Hematopoietic multipotent progenitor cell treated with erythropoietin and hydrocortisone succinate and interleukin-3 and kit ligand, for 17 days (in vitro differentiated cells): ENCODE measurements around the gene TMEM237.
"Not testable (repeated sequence)": the region's sequence is repeated elsewhere in the genome, so short reads cannot be mapped to it uniquely, and the experiment has no call there.

Experiments
- DNase-seq: peaks from one replicate; pipeline ENCODE4 v3.0.0-alpha.2; 2015; ENCODE audit warnings: low spot score

Gene TMEM237, protein sequence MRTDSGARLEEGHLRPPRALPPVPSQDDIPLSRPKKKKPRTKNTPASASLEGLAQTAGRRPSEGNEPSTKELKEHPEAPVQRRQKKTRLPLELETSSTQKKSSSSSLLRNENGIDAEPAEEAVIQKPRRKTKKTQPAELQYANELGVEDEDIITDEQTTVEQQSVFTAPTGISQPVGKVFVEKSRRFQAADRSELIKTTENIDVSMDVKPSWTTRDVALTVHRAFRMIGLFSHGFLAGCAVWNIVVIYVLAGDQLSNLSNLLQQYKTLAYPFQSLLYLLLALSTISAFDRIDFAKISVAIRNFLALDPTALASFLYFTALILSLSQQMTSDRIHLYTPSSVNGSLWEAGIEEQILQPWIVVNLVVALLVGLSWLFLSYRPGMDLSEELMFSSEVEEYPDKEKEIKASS

DNA sequence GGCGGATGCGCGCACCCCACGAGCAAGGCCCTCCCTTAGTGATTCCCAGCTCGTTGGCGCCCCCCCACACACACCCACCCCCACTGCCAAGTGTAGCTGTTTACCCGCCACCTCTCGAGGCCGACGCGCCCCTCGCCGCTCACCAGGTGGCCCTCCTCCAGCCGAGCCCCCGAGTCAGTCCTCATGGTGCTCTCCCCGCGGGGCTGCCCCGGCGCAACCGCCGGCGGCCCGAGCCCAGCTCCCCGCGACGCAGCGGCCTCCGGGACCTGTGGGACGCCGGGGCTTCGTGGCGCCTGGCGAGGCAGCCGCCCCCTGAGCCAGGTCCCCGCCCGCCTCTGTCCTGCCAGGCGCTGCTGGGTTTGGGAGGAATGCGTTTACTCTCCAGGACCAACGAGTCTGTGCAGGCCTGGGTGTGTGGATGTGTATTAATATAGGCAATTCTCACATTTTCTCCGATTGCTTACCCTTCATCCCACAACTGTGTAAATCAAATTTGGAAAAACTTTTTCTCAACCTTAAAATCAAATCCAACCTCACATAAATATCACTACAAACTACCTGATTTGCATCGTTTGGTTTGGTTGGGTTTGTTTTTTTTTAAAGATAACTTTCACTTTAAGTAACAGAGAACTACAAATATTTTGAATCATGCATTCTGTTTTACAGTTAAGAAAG is at the start of gene TMEM237:
Gene TMEM237, minus strand, starts transcription at position 288 of the 675 bp plus-strand sequence. Its CDS starts 103 bp downstream, at position 185.
- no peak for DNase-seq

DNA sequence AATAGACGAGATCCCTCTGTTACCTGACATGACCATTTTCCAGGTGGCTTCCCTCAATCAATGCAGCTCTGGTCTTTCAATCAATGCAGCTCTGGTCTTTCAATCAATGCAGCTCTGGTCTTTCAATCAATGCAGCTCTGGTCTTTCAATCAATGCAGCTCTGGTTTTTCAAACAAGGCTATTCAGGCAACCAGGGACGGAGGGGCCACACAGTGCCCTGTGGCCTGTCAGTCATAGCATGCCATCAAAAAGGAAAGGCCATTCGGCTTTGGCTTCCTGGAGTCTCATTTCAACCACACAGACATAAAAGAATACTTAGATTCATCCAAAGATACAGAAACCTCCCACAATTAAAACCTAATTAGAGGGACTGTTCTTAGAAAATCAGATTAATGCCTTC is 41.9 kb upstream of the TMEM237 start:
- no peak for DNase-seq

DNA sequence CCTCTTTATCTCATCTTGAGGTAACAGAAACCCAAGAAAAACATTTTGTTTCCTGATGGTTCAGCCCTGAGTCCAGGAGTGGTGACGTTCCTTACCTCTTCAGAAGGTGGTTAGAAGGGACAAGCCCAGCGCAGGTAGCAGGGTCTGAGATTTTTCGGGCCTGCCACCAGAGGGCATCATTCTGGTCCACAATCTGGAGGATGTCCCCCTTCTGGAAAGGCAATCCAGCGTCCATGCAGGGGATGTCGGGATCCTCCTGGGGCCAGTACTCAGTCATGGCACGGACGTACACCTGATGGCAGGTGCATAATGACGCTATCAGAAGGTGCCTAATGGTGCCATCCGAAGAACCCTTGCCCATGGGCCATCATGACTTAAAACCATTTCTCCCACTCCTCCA is 37.4 kb upstream of the TMEM237 start:
- DNase-seq, result peak; percentile 26

DNA sequence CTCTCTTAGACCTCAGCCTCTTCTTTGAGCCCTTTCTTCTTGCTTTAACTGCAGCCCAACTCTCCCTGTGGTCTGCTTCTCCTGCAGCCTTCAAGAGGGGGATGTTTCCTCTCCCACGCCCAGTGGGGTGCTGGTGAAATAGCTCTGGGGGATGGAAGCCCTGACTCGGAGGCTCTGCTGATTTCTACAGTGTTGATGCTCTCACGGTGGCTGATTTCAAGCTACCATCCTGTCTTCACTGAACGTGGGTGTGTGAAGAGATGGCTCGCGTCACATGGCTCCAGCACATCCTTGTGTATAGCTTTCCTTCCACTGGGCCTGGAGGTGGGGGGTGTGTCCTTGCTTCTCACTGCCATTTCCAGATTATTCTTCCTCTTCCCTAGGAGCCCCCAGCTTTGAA is 35.1 kb upstream of the TMEM237 start:
- DNase-seq, result no peak

GRCh38 chr2:201675454-201675853 is 32.2 kb upstream of the TMEM237 start:
- DNase-seq, result no peak

DNA sequence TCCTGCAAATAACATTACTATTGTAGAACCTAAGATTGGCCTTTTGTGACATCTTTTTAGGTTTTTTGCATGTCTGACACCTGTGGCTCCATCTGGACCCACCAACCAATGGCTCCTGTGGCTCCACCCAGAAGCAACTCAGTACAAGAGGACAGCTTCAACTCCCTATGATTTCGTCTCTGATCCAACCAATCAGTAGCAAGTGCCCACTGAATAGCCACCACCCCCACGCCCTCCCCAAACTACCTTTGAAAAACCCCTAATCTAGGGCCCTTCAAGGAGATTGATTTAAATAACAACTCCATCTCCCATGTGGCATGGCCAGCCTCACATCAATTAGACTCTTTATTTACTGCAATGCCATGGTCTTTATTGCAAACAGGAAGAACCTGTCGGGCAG is 31.5 kb upstream of the TMEM237 start:
- DNase-seq, result no peak

DNA sequence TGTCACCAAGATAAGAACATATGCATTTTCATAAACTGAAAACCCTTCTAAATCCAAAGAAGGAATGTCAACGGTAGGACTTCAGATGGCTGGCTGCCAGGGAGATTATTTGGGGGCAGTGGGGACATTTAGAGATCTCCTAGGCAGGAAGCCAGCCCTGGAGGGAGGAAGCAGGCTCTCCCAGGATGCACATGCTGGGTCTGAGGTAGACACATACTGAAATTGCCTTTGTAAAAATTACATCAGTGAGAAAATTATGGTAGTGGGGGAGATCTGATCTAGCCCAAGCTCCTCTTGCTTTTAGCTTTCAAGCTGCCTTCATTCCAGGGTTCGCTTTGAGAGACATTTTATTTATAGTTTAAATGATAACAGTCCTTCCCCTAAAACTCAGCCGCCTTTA is 31.0 kb upstream of the TMEM237 start:
- no peak for DNase-seq

GRCh38 chr2:201673546-201673945 is 30.2 kb upstream of the TMEM237 start:
- no peak for DNase-seq

DNA sequence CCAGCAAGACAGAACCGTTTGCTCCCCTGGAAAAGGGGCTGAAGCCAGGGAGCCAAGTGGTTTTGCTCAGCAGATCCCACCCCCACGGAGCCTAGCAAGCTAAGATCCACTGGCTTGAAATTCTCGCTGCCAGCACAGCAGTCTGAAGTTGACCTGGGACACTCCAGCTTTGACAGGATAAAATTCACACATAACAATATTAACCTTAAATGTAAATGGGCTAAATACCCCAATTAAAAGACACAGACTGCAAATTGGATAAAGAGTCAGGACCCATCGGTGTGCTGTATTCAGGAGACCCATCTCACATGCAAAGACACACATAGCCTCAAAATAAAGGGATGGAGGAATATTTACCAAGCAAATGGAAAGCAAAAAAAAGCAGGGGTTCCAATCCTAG is 27.9 kb upstream of the TMEM237 start:
- DNase-seq, result not testable (repeated sequence)

DNA sequence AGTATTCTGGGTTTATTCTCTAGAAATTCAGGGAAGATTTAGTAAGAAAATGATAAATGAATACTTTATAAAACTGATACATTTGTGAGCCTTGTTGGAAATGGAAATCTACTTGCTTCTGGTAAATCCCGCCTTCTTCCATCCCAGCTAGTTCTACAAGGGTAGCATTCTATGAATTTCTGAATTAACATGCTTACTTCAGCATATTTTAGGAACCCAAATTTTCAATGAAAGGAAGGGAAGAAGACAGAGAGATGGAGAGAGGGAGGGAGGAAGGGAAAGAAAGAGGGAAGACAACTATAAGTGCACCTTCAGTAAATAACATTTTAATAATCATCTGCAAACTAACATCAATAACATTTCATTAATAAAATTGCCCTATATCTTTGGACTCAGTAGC is 26.6 kb upstream of the TMEM237 start:
- DNase-seq, result no peak

GRCh38 chr2:201668402-201668910 is 25.2 kb upstream of the TMEM237 start:
- no peak for DNase-seq

DNA sequence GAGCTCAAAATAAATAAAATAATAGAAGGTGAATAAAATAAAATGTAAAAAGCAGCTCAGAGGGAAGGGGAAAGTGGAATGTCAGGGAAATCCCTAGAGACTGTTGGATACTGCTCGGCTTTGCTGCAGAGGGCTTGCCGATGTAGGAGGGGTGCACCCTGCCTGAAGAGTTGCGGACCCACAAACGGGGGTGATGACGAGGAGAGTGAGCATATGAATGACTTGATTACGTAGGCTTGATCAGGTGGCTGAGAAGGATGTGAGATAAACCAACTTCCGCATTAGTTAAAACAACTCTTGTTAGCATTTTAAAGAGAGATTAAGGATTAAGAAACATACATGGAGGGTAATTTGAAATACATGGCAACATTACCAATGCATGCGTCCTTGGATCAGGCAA is 21.0 kb upstream of the TMEM237 start:
- DNase-seq, result no peak

DNA sequence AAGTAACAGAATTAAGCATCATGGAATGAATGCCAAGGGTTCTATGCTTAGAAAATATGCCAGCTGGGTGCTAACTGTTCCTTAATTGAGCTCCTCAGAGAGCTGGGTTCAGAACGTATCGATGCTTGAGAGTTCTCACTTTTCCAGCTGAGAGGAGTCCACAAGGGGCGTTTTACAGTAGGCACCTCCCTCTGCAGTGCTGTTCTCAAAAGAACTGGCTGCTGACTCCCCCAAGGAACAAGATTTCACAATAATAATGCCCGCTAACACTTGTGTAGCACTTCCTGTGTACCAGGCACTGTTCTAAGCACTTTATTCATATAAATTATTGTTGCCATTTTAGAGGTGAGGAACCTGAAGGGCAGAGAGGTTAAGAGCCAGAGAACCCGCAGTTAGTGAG is 18.1 kb upstream of the TMEM237 start:
- DNase-seq, result no peak

DNA sequence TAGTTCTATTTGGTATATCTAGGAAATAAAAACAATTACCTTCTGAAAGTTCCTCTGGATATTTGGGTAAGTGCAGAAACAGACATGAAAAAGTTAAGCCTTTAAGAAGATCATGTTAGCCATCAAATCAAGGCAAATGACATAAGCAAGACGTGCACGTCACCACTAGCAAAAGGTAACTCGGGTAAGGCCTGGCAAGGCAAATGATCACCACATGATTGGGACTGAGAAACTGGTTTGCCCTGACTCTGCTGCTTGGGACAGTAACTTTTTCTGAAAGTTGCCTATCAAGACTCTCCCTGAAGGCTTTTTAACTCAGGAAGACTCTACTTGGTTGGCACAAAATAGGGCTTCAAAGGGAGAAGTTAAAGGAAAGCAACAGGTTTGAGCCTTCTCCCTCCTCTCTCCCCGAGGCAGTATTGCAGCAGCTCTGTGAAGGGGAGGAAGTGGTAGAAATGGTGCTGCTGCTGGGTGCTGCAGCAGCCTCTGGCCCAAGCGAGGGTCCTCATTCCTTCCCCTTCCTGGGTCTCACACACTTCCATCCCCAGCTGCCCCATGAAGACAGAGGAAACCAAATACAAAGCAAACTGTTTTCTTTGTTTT is 17.1 kb upstream of the TMEM237 start:
- DNase-seq, result no peak

DNA sequence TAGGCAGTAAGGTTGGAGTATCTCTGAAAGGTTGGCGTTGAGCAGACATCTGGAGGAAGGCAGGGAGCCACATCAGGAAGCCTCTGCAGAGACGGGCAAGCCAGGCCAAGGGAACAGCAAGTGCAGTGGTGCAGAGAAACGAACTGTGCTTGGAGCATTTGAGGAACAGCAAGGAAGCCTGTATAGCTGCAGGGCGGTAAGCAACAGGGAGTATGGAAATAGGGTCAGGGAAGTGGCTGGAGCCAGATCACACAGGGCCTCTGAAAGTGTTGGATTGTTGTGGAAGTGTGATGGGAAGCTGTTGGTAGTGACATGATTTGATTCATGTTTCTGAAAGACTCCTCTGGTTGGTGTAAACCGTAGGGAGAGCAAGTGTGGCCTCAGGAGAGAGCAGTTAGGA is 13.4 kb upstream of the TMEM237 start:
- DNase-seq, result no peak

DNA sequence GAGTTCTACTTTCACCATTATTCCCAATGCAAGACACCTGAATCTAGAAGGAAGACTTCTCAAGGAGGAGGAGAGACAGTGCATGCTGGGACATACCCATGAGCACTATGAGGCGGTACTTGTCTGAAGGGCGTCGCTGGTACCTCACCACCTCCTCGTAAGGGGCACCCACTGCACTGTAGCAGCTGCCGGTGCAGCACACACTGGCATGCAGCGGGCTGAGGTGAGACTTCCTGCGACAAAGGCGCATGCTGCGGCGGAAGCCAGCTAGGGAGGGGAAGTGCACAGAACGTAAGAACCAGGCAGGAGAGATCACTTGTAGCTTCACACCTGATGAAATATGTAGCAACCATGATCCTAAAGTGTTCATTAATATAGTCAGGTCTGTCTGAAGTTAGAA is 12.8 kb upstream of the TMEM237 start:
- no peak for DNase-seq

- no peak for DNase-seq
Observed at GRCh38 chr2:201654616-201655384, 11.5 kb upstream of the TMEM237 start.

- DNase-seq, result no peak
Observed at GRCh38 chr2:201653221-201653620, 9.9 kb upstream of the TMEM237 start.

- DNase-seq, result no peak
Observed at GRCh38 chr2:201649442-201649841, 6.1 kb upstream of the TMEM237 start.

- DNase-seq, result no peak
Observed at GRCh38 chr2:201647431-201647830, 4.1 kb upstream of the TMEM237 start.

GRCh38 chr2:201644001-201644400 is 698 bp upstream of the TMEM237 start:
- DNase-seq, result no peak

DNA sequence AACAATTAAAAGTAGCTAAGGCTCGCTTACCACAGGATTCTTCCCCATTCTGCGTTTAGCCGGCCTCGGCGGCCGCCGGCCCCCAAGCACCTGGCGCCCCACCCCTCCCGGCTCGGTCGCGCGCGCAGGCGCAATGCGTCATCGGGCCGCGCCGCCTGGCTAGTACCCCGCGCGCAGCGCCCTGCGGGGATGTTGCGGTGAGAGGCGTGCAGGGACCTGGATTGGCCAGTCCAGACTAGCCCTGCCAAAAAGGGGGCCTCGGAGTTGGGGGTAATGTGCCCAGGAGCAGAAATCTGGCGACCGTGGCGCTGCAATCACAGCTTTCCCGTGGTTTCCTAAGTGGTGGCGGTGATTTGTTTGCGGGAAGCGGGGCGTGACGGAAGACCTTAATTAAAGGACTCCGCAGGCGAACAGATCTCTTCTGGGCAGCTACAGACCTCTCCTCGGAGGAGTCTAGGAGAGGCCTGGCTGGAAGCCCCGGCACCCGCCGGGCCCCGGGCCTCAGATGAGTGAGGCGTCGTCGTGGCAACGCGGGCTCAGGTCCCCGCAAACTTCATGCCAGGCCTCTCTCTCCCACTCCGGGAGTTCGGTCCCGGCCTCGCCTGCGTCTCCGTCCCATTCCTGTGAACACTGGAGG is 606 bp downstream of the TMEM237 start:
- DNase-seq, result peak; percentile 76
